Lung (tissue), 12 donors: Measurements from ENCODE around the gene PACS1. TPM values are rescaled to one million over a fixed set of nuclear protein-coding genes. Genes with fewer than 3 reads are reported as not detected.

ENCODE experiments used
- ATAC-seq: fragments of 200-7000 bp; cut with Tn5 transposase; one replicate; pipeline ENCODE4 v1.9.1; 2020; ENCODE audit warnings: moderate number of reproducible peaks; ENCODE audit not compliant: insufficient read depth, low FRiP score
- DNase-seq, 3 donors: peaks; one replicate each; pipeline ENCODE4 v3.0.0-alpha.2; 2013 to 2017
- H3K27ac ChIP-seq, 2 donors: one replicate each; pipeline ENCODE4 v1.5.1; 2013; ENCODE audit warnings: mild to moderate bottlenecking in 2 of 2, moderate library complexity in 2 of 2, control low read depth in 1 of 2, inconsistent platforms in 1 of 2, low read depth in 1 of 2, low read length in 1 of 2
- H3K27me3 ChIP-seq, 3 donors: one replicate each; pipeline ENCODE4 v1.5.1; 2013; ENCODE audit warnings: low read length in 2 of 3; ENCODE audit not compliant: control insufficient read depth in 3 of 3, insufficient read depth in 3 of 3
- H3K36me3 ChIP-seq, 4 donors: one replicate each; pipeline ENCODE4 v1.5.1; 2013; ENCODE audit warnings: low read length in 4 of 4, mild to moderate bottlenecking in 1 of 4, moderate library complexity in 1 of 4; ENCODE audit not compliant: control insufficient read depth in 4 of 4, insufficient read depth in 4 of 4
- H3K4me1 ChIP-seq, 5 donors: one replicate each; pipeline ENCODE4 v1.5.1; 2013; ENCODE audit warnings: low read length in 5 of 5, mild to moderate bottlenecking in 2 of 5, moderate library complexity in 1 of 5; ENCODE audit not compliant: control insufficient read depth in 5 of 5, insufficient read depth in 5 of 5
- H3K4me3 ChIP-seq: one replicate; pipeline ENCODE4 v1.5.1; 2013; ENCODE audit warnings: mild to moderate bottlenecking, control low read depth, moderate library complexity
- H3K9ac ChIP-seq, 2 donors: one replicate each; pipeline ENCODE4 v1.5.1; 2013; ENCODE audit warnings: low read length in 2 of 2, control low read depth in 1 of 2; ENCODE audit not compliant: insufficient read depth in 1 of 2
- H3K9me3 ChIP-seq, 4 donors: one replicate each; pipeline ENCODE4 v1.5.1; 2013; ENCODE audit warnings: low read length in 3 of 4, mild to moderate bottlenecking in 1 of 4, moderate library complexity in 1 of 4; ENCODE audit not compliant: control insufficient read depth in 4 of 4, insufficient read depth in 3 of 4
- CTCF ChIP-seq: IDR thresholded peaks from 2 replicates; pipeline ENCODE4 v1.5.1; 2012; ENCODE audit warnings: mild to moderate bottlenecking; ENCODE audit errors: control extremely low read depth, extremely low read depth
- whole genome bisulfite sequencing, 2 donors: extraction: QIAGEN DNeasy Blood & Tissue Kit; methylation state at CpG; one replicate each; pipeline ENCODE4 v1.1.7; 2013; 5-methylcytosine and 5-hydroxymethylcytosine counted together
- polyA plus RNA-seq, 2 donors: library from polyadenylated mRNA; stranded (reverse); fragments of 200-250 nt; gene quantifications; one replicate each; pipeline ENCODE4 v1.2.1, GENCODE V29; 2013
- total RNA-seq, 2 donors: library from RNA; depleted of rRNA in 1 of 2; stranded (reverse); fragments of >200 nt in 1 of 2; gene quantifications; one replicate each; pipeline ENCODE4 v1.2.1, GENCODE V29; 2014 to 2021
- donor health status: control.
- donor health status: control.
- donor health status: Bipolar disorder and iron deficiency.
- donor health status: healthy.
- donor health status: DM: yes; HTN: yes; CAD: no.

Gene PACS1
- total and polyA plus RNA-seq, 4 donors, result 22.2 to 48.8 (median 34.7) TPM

- no peaks in the 10 kb centered on the region for H3K9me3 ChIP-seq
- no peaks in the 10 kb centered on the region for H3K36me3 ChIP-seq
- no peak overlapping the region for H3K9ac ChIP-seq
- no peak overlapping the region for H3K4me3 ChIP-seq
- 66 to 78% methylated on average over 4 of the region's 4 CpGs for WGBS, 2 donors
- no peak for DNase-seq
- H3K27me3 ChIP-seq, result no peaks in the 10 kb centered on the region
- TF ChIP-seq CTCF, result no peak
- peaks cover 0 to 9% (median 2%) of the 10 kb centered on the region in 5 donors for H3K4me1 ChIP-seq
- ATAC-seq, result no peak
- no peak overlapping the region for H3K27ac ChIP-seq
Measured at GRCh38 chr11:66106786-66107599, 36.9 kb downstream of the PACS1 start.

- ATAC-seq, result no peak
- Histone ChIP-seq H3K27ac (no peak overlapping the region), H3K4me3 (no peak overlapping the region), H3K27me3 (no peaks in the 10 kb centered on the region), H3K36me3 (no peaks in the 10 kb centered on the region), H3K9me3 (no peaks in the 10 kb centered on the region), H3K9ac (no peak overlapping the region), H3K4me1 (peaks cover 0 to 11% (median 6%) of the 10 kb centered on the region in 5 donors)
- 88 to 92% methylated on average over 3 of the region's 3 CpGs for WGBS, 2 donors
- DNase-seq, result no peak
- TF ChIP-seq CTCF, result no peak
Measured at GRCh38 chr11:66107600-66108510, 37.8 kb downstream of the PACS1 start.

- no peak overlapping the region for H3K9ac ChIP-seq
- TF ChIP-seq CTCF, result no peak
- ATAC-seq, result no peak
- peaks cover 0 to 15% (median 6%) of the 10 kb centered on the region in 5 donors for H3K4me1 ChIP-seq
- no peaks in the 10 kb centered on the region for H3K9me3 ChIP-seq
- 92 to 100% methylated on average over 2 of the region's 2 CpGs for whole genome bisulfite sequencing, 2 donors
- no peaks in the 10 kb centered on the region for H3K27me3 ChIP-seq
- no peaks in the 10 kb centered on the region for H3K36me3 ChIP-seq
- no peak overlapping the region for H3K27ac ChIP-seq
- H3K4me3 ChIP-seq, result no peak overlapping the region
- no peak for DNase-seq
Measured at GRCh38 chr11:66109294-66109693, 39.2 kb downstream of the PACS1 start.
